ENCODE data around the gene MBLAC2. TPM values are rescaled to one million over a fixed set of nuclear protein-coding genes. Genes with fewer than 3 reads are reported as not detected.

The MBLAC2 gene
- polyA plus RNA-seq, 1 donor from 2014 or later: 13.8 TPM

GRCh38 chr5:90472783-90473395 is 1.7 kb downstream of the MBLAC2 start:
- Histone ChIP-seq H3F3A (ENCODE audit: insufficient read depth, low read length, poor library complexity, severe bottlenecking) (peaks cover 3% of the 10 kb centered on the region), H4K20me1 (ENCODE audit: insufficient read depth) (no peaks in the 10 kb centered on the region), H3K79me2 (replicated peaks; ENCODE audit: insufficient read depth, low read length) (peaks cover 15% of the 10 kb centered on the region), H3K9me3 (ENCODE audit: low read length) (no peaks in the 10 kb centered on the region), H3K36me3 (ENCODE audit: insufficient read depth, low read length) (no peaks in the 10 kb centered on the region), H3K9ac (ENCODE audit: low read length) (peak overlapping the region; percentile 74), H2AFZ (ENCODE audit: low read depth, low read length) (peak overlapping the region; percentile 87), H3K4me3 (ENCODE audit: low read length) (peak overlapping the region; percentile 91), H3K27me3 (ENCODE audit: insufficient read depth, low read depth, low read length) (peaks cover 10% of the 10 kb centered on the region), H3K9me2 (ENCODE audit: insufficient read depth, low read length) (no peaks in the 10 kb centered on the region), H3K4me2 (ENCODE audit: low read length) (peak overlapping the region; percentile 95), H3K27ac (ENCODE audit: low read length) (no peak overlapping the region)
- TF ChIP-seq POLR2AphosphoS5 (IDR thresholded peaks at IDR 0.05) (no peak), REST (IDR thresholded peaks at IDR 0.05; ENCODE audit: borderline replicate concordance) (no peak), TAF1 (IDR thresholded peaks at IDR 0.05; ENCODE audit: low read depth) (no peak), EP300 (conservative IDR thresholded peaks at IDR 0.05; ENCODE audit: poor library complexity, severe bottlenecking) (no peak), EZH2 (IDR thresholded peaks at IDR 0.05; ENCODE audit: borderline replicate concordance, insufficient read depth, low read length, poor library complexity, severe bottlenecking) (no peak), RAD21 (conservative IDR thresholded peaks at IDR 0.05) (no peak), MXI1 (conservative IDR thresholded peaks at IDR 0.05; ENCODE audit: poor library complexity, severe bottlenecking) (no peak), SMC3 (conservative IDR thresholded peaks at IDR 0.05; ENCODE audit: poor library complexity) (no peak), CTCF (IDR thresholded peaks at IDR 0.05; ENCODE audit: poor library complexity, severe bottlenecking) (no peak)

GRCh38 chr5:90461288-90461687 is 13.3 kb downstream of the MBLAC2 start:
- H3K27me3 ChIP-seq (ENCODE audit: insufficient read depth, low read depth, low read length): no peaks in the 10 kb centered on the region
- TF ChIP-seq REST (IDR thresholded peaks at IDR 0.05; ENCODE audit: borderline replicate concordance): no peak
- no peak for TF ChIP-seq EZH2 (IDR thresholded peaks at IDR 0.05; ENCODE audit: borderline replicate concordance, insufficient read depth, low read length, poor library complexity, severe bottlenecking)
- TF ChIP-seq EP300 (conservative IDR thresholded peaks at IDR 0.05; ENCODE audit: poor library complexity, severe bottlenecking): no peak
- TF ChIP-seq SMC3 (conservative IDR thresholded peaks at IDR 0.05; ENCODE audit: poor library complexity): no peak
- TF ChIP-seq MXI1 (conservative IDR thresholded peaks at IDR 0.05; ENCODE audit: poor library complexity, severe bottlenecking): no peak
- TF ChIP-seq POLR2AphosphoS5 (IDR thresholded peaks at IDR 0.05): no peak
- no peak for TF ChIP-seq RAD21 (conservative IDR thresholded peaks at IDR 0.05)
- TF ChIP-seq CTCF (IDR thresholded peaks at IDR 0.05; ENCODE audit: poor library complexity, severe bottlenecking): no peak
- TF ChIP-seq TAF1 (IDR thresholded peaks at IDR 0.05; ENCODE audit: low read depth): no peak

More at GRCh38 chr5:90461288-90461687, 13.3 kb downstream of the MBLAC2 start:
- no peaks in the 10 kb centered on the region for H3K36me3 ChIP-seq (ENCODE audit: insufficient read depth, low read length)
- H3F3A ChIP-seq (ENCODE audit: insufficient read depth, low read length, poor library complexity, severe bottlenecking): peaks cover 4% of the 10 kb centered on the region
- H3K4me2 ChIP-seq (ENCODE audit: low read length): no peak overlapping the region
- H3K79me2 ChIP-seq (replicated peaks; ENCODE audit: insufficient read depth, low read length): no peaks in the 10 kb centered on the region
- no peaks in the 10 kb centered on the region for H3K9me2 ChIP-seq (ENCODE audit: insufficient read depth, low read length)
- H3K4me3 ChIP-seq (ENCODE audit: low read length): no peak overlapping the region
- no peak overlapping the region for H2AFZ ChIP-seq (ENCODE audit: low read depth, low read length)
- H3K27ac ChIP-seq (ENCODE audit: low read length): no peak overlapping the region
- no peaks in the 10 kb centered on the region for H4K20me1 ChIP-seq (ENCODE audit: insufficient read depth)
- H3K9ac ChIP-seq (ENCODE audit: low read length): no peak overlapping the region
- H3K9me3 ChIP-seq (ENCODE audit: low read length): no peaks in the 10 kb centered on the region

Measured in neural cell (in vitro differentiated cells).